ENCODE data around the gene NALCN.

The NALCN gene

DNA sequence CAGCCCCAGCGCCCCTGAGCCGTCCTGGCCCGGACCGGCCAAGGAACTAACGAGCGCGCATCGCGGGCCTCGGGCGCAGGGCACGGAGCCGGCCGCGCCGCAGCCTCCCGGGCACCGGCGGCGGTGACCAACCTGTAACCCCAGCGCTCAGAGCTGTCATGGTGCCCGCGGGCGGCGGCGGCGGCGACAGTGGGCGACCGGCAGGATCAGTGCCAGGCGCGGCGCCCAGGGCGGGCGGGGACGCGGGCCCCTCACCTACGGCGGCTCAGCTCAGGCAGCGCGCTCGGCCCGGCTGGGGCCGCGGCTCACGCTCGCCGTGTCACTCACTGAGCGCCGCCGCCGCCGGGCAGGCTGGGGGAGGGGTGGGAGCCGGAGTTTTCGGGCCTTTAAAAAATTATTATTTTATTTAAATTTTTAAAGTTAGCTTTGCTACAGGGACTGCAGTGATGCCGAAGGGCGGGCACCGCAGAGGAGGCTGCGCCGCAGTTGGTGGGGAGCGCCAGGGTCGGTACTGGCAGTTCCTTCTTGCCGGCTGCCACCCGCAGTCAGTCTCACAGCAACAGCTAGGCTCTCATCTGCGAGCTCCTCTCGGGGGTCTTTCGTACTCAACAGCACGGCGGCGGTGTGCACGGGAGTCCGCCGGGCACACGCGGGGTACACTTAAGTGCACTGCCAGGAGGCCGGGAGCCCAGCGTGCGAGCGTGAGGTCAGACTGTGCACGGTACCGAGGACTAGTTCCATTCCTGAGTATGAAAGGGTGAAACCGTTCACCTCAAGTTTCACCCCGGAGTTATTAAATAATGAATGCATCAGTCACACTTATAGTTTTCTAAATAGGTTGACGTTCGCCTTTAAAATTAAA is at the start of gene NALCN:
Gene NALCN (minus strand): TSS at position 328 of the 862 bp plus-strand sequence. CDS start 17,382 bp downstream, outside the sequence.
- DNase-seq: peak in 1 of 2 experiments; percentile 37

DNA sequence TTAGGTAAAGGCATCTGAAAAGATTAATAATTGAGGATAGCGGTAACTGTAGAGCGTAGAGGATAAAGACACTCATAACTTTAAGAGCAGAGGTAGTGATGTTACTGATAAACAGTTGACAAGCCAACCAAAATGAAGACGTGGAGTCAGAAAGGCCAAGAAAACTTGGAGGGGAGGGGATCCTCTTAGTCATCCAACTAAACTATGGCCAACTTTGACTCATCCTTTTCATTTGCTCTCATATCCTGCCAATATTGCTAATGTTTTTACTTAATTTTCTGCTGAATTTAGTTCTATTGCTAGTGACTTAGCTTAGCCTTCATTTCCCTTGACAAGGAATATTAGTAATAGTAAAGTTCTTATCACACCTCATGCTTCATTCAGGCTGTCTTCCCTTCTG is 49.6 kb upstream of the NALCN start:
- DNase-seq: no peak

DNA sequence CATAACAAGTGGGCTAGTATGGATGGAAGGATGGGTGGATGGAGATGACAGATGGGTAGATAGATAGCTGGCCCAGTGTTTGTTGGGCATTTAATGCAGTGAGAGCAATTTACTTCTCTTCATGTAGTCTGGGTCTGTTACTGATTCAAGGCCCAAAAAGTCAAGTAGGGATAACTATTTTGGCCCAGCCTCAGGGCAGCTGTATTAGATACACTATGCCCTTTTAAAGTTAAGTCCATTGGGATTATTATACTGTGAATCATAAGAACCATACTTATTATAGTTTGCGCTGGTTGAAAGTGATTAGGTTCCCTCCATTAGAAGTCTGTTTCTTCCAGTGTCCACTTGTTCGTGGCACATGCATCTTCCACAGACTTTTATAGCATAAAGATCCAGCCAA is 40.9 kb upstream of the NALCN start:
- DNase-seq: no peak

DNA sequence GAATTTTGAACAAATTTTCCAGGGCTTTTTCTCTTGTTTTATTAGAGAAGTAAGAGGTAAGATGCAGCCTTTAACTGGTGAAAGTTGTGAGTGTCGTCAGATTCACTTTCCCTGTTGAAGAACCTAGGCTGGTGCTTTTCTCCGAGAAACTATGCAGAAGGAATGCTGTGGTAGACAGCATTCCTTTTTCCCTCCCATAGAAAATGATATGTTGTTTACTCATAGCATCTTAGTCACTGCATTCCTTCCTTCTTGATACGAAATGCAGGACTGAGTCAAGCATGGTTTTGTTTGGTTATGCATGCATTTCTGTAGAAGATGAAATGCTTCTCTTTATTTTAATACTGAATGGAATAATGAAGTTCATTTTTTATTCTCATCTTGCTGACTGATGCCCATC is 39.6 kb upstream of the NALCN start:
- DNase-seq: no peak

DNA sequence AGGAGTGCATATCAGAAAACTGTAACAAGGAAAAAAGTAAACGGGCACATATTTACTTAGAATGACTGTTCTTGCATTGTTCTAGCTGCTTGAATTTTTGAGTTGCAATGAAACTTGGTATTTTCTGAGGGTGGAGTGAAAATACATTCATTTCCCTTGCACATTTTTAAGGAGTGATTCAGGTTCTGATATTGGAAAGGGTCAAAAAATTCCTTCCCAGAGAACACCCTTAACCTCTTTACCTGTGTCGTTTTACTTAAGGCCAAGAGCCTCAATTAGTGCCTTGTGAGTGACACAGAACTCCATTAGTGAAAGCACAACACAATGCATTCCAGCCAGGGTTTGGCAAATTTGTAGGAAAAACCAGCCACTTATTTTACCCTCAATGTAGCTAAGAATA is 38.5 kb upstream of the NALCN start:
- DNase-seq: no peak

DNA sequence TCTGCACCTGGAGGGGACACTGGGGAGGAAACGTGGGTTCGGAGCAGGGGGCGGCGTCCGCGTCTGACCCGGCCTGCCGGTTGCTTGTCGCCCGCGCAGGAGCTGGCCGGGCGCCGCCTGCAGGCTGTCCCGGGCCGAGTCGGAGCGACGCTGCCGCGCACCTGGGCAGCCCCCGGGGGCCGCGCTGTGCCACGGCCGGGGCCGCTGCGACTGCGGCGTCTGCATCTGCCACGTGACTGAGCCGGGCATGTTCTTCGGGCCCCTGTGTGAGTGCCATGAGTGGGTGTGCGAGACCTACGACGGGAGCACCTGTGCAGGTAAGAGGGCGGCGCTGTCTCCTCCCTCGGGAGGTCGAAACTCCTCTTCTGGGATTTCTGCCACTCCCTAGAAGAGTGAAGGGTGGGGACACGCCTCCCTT is 37.5 kb upstream of the NALCN start:
- no peak for DNase-seq

DNA sequence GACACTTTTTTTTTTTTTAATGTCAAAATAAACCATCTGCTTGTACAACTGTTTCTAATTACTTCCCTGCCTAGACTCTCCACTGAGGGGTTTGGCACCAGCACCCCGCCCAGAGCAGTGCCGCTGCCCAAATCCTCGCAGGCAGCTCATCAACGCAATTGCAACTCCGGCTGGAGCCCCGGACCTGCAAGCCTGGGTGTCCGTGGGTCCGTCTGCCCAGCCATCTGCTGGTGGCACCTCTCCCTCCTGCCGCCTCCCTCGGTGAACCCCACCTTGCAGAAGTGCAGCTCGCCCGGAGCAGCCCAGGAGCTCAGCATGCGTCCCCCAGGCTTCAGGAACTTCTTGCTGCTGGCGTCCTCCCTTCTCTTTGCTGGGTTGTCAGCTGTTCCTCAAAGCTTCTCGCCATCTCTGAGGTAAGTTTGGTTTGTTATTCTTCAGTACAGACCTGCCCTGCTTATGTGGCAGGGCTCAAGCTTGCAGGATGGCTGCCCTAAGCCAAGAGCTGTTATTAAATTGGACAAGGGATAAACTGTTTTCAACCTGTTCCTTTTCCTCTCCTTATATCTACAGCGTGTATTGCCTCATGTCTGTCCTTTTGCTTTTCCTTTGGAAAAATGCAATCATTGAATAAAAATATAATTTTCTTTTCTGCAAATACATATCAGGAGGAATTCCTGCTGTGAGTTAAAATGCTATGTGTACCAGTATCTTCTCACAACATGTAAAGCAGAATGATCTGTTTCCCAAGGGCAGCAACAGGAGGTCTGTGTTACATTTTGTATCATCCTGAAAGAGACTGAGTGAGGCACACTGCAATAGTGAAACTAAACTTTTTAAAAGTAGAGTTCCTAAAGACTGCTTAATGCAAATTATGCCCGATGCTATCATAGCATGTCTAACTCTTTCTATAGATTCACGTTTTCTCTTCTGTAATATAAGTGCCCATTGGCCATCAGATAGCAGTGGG is 36.5 kb upstream of the NALCN start, which contains the start of gene ITGBL1:
Gene ITGBL1 (plus strand): TSS at position 157 of the 967 bp plus-strand sequence. CDS start 159 bp downstream, at position 316.
- DNase-seq: peak in 1 of 2 experiments; percentile 42

DNA sequence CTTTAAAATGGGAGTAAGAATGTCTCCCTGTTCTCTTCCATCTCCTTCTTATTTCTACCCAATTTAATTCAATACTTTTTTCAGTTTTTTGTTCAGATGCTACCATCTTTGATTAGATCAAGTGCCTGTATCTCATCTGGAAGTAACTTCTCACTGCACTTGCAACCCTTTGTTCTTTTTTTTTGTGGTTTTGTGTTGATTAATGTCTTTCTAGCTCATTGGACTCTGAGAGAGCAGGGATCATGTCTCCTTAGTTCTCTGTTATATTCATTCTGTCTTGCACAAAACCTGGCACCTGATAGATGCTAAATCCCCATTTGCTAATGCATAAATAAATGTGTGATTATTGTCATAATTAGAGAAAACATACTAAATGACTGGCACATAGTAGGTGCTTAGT is 35.3 kb upstream of the NALCN start:
- no peak for DNase-seq

DNA sequence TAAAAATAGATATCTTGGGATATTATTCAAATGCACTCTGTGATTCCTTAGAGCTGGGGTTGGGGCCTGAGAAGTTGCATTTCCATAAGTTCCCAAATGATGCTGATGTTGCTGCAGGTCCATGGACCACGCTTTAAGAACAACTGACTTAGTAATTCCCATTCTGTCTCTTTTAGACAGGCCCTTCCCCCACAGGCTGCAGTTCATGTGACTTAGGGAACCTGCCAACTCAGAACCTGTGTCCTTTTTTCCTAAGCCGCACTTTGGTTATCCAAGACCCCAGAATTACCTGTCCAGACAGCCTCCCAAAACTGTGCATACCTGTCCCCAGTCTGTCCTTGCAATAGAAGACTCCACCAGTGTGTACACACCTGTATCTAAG is 34.4 kb upstream of the NALCN start:
- no peak for DNase-seq

DNA sequence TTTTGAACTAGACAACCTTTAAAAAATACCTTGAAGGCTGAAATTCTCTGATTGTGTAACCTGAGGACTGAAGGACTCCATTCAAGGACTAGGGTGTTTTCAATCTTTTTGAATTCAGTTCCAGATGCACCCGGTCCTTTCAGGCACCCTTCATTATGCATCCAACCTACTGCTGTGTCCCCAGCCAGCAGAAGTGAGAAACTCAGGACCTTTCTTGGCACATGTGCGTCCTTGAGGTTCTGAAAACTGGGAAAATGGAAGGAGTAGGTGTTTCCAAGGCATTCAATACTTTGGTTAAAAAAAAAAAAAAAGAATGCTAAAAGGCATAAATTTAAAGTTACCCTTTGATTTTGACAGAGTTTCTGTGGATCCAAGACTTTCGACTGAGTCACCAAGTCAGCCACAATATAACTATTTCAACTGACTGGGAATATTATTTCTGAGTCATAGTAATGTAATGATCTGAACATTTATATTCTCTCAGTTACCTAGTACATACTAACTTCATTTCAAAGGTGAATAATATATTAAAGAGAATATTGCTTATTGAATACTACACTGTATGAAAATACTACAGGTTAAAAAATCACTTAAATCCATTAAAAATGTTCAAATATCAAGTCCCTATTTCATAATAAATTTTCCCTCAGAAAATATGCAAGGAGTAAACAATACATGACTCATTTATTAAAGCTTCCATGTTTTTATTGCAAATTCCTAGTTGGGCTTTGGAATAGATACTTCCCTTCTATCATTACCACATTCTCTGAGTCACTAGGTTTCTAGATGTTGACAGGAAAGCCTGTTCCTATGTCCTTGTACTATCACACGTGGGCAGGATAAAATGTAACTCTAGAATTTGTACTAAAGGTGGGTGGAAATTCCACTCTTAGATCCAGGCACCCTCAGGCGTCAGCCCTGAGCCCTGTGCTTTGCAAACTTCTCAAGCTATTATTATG is 33.8 kb upstream of the NALCN start:
- no peak for DNase-seq

DNA sequence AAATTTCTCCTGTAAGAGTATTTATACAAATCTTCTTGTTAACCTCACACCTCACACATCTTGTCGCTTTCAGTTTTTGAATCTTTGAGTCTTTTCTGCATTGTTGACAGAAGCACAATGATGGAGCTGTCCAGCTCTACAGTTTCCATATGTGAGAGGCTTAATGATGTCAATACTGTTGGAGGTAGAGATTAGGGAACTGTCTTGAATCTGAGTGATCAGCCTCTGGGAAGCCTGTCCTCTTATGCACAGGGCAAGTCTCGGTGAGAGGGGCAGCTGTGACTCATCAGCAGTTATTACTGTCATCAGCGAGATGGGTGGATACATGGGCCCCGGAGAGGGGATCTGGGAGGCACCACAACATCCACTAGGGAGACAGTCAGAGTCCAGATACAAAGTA is 31.5 kb upstream of the NALCN start:
- DNase-seq: no peak

DNA sequence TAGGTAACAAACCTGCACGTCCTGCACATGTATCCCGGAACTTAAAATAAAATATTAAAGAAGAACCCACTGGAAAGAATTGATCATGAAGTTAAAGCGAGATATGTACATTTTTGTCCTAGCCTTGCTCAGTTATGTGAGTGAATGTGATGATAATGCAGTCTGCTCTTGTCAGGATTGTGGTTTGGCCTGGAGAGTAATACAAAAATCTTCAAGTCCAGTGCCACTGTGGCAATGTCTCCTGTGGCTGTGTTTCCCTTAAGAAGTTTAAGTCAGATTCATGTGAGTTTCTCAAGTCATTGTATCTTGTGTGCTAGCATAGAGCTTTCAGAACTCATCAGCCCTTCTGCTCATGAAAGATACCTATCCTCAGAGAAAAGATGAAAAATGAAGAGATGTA is 18.2 kb upstream of the NALCN start:
- DNase-seq: no peak

DNA sequence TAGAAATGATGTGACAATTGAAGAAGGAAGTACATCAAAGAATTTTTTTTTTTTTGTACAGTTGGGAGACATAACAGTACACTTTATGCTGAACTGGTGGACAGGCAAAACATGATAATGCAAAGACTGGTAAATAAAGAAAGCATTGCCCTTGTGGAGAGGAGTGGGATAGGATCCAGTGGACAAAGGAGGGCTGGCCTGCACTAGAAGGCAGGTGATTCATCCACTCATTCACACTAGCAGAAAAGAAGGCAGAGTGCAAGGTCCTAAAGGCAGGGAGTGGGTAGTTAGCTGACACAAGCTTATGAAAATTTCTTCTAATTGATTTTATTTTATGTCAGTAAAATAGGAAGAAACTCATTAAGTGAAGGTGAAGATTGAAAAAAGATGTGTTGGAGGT is 17.6 kb upstream of the NALCN start:
- DNase-seq: no peak

DNA sequence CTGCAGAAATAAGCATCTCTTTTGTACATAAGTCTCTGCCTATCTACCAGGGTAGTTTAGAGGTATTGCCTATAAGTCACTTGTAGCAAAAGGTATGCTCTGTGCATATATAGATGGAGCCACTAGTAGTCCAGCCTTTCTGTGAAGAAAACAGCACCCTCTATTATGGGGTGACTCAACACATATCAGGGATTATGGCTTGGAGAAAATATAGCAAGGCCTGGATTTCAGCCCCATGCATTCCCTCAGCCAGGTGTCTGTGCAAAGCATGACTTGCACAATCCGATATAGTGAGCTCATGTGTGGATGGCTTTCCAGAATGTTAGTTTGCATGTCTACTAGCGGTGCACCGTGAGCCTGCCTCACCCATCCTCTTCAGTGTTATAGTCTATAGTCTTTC is 13.4 kb upstream of the NALCN start:
- no peak for DNase-seq

DNA sequence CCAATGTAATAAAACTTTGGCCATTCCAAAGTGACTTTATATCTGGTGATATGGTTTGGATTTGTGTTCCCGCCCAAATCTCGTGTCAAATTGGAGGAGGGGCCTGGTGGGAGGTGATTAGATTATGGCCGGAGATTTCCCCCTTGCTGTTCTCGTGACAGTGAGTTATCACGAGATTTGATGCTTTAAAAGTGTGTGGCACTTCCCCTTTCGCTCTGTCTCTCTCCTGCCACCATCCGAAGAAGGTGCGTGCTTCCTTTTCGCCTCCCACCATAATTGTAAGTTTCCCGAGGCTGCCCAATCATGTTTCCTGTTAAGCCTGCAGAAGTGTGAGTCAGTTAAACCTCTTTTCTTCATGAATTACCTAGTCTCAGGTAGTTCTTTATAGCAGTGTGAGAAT is 9.3 kb upstream of the NALCN start:
- DNase-seq: no peak

DNA sequence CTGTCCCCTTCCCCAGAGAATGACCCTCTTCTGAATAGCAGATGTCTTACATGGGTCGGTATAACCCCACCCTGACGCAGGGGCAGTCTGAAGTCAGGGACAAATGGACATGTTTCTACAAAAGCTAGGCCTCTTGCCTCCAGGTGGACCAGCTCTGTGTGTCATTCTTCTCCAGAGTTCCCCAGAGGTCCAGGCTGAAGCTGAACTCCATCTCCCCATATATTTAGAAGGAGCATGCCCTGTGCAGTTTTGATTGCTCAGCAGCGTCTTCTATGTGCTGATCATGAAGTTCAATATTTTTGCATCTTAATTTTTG is 8.8 kb upstream of the NALCN start:
- DNase-seq: no peak

DNA sequence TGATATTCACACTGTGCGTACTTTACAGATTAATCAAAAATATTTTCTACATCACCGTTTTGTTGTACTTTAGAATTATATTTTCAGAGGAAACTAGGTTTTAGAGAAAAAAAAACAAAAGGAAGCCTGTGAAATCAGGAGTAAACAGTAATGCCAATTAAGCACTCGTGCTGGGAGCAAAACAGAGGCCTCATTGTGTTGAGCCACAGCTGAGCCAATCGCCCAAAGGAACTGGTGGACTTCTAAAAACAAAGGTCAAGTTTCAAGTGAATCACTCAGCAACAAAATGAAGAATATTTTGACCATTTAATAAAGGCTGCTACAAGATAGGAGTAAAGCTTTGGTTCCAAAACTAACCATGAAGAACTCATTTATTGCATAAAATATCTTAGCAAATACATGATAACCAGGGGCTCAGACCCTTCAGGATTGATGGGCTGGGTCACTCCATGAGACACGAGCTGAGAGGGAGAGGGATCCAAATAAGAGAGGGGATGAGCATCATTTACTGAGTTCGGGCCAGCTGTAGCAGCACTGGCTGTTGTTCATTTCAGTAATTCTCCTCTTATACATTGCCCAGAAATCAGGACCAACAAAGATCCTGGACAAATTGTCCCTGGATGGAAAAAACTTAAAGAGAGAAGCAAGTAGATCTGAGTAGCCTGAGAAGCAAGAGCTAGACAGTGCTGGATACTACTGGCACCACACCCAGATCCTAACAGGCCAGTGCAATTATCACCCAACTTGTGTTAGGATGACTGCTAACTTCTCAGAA is 8.3 kb upstream of the NALCN start:
- no peak for DNase-seq

DNA sequence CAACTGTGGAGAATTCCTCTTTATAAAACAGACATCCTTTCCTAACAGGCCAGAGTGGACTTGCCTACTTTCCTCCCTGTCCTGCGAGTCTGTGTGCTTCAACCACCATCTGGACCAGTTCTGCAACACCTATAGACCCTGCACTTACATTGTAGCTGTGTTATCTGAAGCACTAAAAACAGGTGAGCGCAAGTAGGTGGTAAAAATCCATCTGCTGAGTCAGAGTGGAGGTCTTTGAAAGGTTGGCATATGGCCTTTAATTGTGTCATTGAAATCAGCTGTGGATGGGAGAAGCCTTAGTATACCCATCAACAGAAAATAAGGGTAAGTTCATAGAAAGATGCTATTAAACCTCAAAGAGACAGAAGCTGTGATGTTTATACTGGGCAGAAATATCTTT is 7.6 kb upstream of the NALCN start:
- DNase-seq: no peak

DNA sequence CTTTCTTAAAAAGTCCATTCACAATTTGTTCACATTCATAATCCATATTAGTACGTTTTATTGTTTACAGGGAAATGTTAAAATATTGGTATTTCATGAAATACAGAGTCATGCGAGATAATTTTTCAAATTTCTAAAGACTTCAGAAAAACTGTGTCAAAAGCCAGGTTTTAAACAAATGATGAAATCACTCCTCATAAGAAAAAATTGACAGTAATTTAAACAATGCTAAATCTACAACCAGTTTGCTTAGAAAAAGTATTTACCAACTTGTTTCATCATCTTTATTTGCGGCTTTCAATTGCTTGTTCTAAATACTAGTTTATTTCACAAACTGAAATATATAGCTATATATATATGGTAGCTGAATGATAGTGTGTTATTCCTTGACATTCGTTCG is 1.2 kb upstream of the NALCN start:
- DNase-seq: no peak

DNA sequence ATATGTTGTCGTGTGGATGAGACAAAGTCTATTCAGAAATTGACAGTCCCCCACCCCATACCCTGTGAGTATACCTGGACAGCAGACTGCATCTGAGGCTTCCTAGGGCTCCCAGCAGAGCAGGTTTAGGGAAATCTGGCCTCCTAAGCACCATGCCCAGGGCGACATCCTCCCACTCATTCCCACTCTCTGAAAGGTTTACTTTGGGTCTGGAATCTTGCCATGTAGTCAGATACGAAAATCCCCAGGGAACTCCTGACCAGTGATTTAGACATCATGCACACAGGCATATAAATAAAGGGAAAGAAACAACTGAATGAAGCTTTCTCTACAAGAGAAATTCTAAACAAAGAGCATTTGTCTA is 717 bp upstream of the NALCN start:
- DNase-seq: peak in 1 of 2 experiments; percentile 29

DNA sequence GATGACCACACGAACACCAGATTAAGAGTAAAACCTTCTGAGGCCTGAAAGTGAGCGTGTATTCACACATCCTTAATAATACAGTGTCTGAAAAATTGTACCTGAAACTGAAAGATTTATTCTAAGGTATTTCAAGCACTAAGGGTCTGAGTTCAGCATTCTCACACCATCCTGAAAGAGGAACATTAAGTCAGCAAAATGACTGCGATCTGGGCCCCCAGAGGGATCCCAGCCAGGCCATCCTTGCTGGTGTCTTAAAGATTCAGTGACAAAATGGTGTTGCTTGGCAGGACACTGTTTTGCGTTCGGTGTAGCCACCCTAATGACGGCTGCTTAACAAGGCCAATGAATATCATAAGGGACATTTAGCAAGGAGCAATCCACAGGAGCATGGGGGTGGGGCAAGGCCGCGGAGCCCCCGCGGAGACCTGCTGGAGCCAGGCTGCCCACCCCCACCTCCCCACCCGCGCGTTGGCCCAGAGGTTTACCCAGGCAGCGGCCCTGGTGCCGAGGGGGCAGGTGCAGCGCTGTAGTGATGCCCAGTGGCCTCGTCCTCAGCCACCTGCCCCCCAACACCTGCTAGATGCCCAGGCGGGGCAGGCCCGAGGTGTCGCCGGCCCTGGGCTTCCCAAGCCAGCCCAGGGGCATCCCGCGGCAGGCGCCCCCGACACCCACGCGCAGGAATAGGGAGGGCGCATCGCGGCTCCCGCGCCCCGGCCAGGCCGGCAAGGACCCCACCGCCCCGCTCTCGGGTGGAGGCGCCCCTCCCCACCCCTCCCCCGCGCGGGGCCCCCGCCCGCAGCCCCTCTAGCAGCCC is 742 bp downstream of the NALCN start:
- peak in 1 of 2 experiments; percentile 2 for DNase-seq
